ENCODE results near the gene KCNJ6. TPM values are rescaled to one million over a fixed set of nuclear protein-coding genes. Genes with fewer than 3 reads are reported as not detected.

KCNJ6 gene
- total RNA-seq, 4 donors from 2014 or later = not detected

DNA sequence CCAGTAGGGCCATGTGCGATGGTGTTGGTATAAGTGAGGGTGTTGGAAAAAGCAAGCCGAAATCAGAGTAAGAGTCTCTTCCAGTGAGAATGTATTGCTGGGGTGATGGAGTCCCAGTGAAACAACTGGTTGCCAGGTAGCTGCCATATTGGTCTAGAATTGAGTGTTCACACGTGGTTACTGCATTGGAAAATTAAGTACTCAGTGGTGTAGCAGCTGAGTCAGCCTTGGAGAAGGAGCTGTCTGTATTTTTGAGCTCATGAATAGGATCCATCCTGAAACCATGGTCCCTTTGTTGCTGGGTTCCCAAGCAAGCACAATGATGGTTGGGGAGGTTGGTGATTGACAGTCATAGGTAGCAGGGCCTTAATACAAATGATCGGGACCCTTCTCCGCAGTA lies 314.3 kb downstream of the KCNJ6 start:
- in situ Hi-C loops (cut with MboI; ENCODE audit: low sequenced_read_pairs in 4 of 4) = no loop called here
- Histone ChIP-seq H3K4me1 (no peaks in the 10 kb centered on the region), H3K9me3 (no peaks in the 10 kb centered on the region), H3K27ac (no peak overlapping the region), H3K27me3 (no peaks in the 10 kb centered on the region), H3K4me3 (no peak overlapping the region), H3K36me3 (no peaks in the 10 kb centered on the region)
- TF ChIP-seq, protein P1, sequence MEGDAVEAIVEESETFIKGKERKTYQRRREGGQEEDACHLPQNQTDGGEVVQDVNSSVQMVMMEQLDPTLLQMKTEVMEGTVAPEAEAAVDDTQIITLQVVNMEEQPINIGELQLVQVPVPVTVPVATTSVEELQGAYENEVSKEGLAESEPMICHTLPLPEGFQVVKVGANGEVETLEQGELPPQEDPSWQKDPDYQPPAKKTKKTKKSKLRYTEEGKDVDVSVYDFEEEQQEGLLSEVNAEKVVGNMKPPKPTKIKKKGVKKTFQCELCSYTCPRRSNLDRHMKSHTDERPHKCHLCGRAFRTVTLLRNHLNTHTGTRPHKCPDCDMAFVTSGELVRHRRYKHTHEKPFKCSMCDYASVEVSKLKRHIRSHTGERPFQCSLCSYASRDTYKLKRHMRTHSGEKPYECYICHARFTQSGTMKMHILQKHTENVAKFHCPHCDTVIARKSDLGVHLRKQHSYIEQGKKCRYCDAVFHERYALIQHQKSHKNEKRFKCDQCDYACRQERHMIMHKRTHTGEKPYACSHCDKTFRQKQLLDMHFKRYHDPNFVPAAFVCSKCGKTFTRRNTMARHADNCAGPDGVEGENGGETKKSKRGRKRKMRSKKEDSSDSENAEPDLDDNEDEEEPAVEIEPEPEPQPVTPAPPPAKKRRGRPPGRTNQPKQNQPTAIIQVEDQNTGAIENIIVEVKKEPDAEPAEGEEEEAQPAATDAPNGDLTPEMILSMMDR (IDR thresholded peaks at IDR 0.05 in 4 of 5, conservative IDR thresholded peaks at IDR 0.05 in 1 of 5) = no peak
- no peak for TF ChIP-seq POLR2A (IDR thresholded peaks at IDR 0.05)
- DNase-seq = no peak
- ATAC-seq = no peak
- intact Hi-C loops (cut with DNase I; ENCODE audit: low total_unique reads) = no loop called here

DNA sequence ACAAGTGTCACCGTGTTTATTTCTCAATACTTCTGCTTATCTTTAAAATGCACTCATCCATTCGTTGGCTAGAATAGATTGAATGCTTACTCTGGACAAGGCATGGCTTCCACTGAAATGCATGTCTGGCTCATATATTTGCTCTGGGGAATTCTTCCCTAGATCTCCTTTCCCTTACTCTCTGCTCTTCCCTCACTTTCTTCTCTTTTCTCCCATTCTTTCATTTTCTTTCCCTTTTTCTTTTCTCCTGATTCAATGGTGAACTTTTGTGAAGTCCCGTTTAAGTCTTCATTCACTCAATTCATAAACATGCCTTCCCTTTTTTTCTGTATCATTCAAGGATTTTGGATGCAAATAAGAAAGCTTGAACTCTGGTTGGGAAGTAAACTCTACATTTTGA lies 315.2 kb downstream of the KCNJ6 start:
- Histone ChIP-seq H3K27me3 (no peaks in the 10 kb centered on the region), H3K4me3 (no peak overlapping the region), H3K9me3 (no peaks in the 10 kb centered on the region), H3K36me3 (no peaks in the 10 kb centered on the region), H3K27ac (no peak overlapping the region), H3K4me1 (no peaks in the 10 kb centered on the region)
- DNase-seq (no peak), ATAC-seq (no peak)
- intact Hi-C loops (cut with DNase I; ENCODE audit: low total_unique reads) (no loop called here), in situ Hi-C loops (cut with MboI; ENCODE audit: low sequenced_read_pairs in 4 of 4) (no loop called here)
- TF ChIP-seq, protein P1 (IDR thresholded peaks at IDR 0.05 in 4 of 5, conservative IDR thresholded peaks at IDR 0.05 in 1 of 5) = no peak
- no peak for TF ChIP-seq POLR2A (IDR thresholded peaks at IDR 0.05)

DNA sequence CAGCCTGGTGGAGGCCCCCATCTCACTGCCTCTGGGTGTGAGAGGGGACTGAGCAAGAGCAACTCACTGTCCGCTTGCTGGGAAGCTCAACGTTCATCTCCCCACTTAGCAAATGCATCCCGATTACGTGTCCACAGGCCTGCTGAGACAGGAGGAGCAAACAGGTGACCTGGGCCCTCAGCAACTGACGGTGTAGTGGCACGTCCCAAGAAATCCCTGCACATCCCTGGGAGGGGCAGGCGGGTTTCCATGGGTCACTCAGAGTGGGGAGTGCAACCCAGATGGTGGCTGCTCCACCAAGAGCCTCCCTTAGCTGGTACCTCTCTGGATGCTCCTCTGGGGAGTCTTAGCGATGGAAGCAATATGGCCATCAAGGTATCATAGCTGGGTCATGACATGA lies 320.3 kb downstream of the KCNJ6 start:
- H3K27me3 ChIP-seq = no peaks in the 10 kb centered on the region
- TF ChIP-seq POLR2A (IDR thresholded peaks at IDR 0.05) = no peak
- TF ChIP-seq, protein P1 (IDR thresholded peaks at IDR 0.05 in 4 of 5, conservative IDR thresholded peaks at IDR 0.05 in 1 of 5) = no peak
- intact Hi-C loops (cut with DNase I; ENCODE audit: low total_unique reads) = no loop called here
- H3K36me3 ChIP-seq = no peaks in the 10 kb centered on the region
- ATAC-seq (no peak), DNase-seq (no peak)
- H3K27ac ChIP-seq = no peak overlapping the region
- H3K9me3 ChIP-seq = no peaks in the 10 kb centered on the region
- H3K4me1 ChIP-seq = no peaks in the 10 kb centered on the region
- in situ Hi-C loops (cut with MboI; ENCODE audit: low sequenced_read_pairs in 4 of 4) = no loop called here
- H3K4me3 ChIP-seq = no peak overlapping the region

DNA sequence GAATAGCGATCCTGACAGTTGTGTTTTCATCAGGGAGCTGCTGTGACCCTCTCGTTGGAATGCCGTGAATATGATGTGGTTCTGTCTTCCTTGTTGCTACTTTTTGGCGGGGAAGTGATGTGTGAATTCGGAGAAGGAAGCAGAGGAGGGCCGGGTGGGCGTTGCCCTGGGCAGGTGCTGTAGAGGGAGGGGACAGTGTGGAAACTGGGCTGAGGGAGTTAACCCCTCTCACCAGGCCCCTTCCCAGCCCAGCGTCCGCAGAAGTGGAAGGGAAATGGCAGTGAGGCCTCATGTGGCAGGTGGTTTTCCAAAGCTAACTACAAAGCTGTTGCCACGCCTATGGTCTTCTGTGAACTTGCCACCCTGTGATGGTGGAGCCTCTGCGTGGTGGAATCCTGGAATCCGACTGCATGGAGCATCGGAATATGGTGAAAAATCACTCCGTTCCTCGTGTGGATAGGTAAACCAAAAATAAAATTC lies 321.7 kb downstream of the KCNJ6 start:
- no peak overlapping the region for H3K4me3 ChIP-seq
- in situ Hi-C loops (cut with MboI; ENCODE audit: low sequenced_read_pairs in 4 of 4) = no loop called here
- DNase-seq = no peak
- no peaks in the 10 kb centered on the region for H3K4me1 ChIP-seq
- H3K9me3 ChIP-seq = no peaks in the 10 kb centered on the region
- no peaks in the 10 kb centered on the region for H3K27me3 ChIP-seq
- TF ChIP-seq, protein P1 (IDR thresholded peaks at IDR 0.05 in 4 of 5, conservative IDR thresholded peaks at IDR 0.05 in 1 of 5) = no peak
- TF ChIP-seq POLR2A (IDR thresholded peaks at IDR 0.05) = no peak
- no peak for ATAC-seq
- intact Hi-C loops (cut with DNase I; ENCODE audit: low total_unique reads) = no loop called here
- H3K27ac ChIP-seq = peak overlapping the region in 1 of 4 donors; percentile 22
- H3K36me3 ChIP-seq = no peaks in the 10 kb centered on the region
